K562 (cell line): ENCODE results near the gene ZNF462. TPM values are rescaled to one million over a fixed set of nuclear protein-coding genes. Genes with fewer than 3 reads are reported as not detected.

Source experiments
- ATAC-seq: fragments of 200-7000 bp; cut with Tn5 transposase; 3 replicates; pipeline ENCODE4 v1.9.1; 2020; ENCODE audit warnings: moderate library complexity
- BruUV-seq: library from RNA; stranded (reverse); fragments of 400-500 nt; replicated peaks from 2 replicates; lab custom pipeline; 2021; lab: Mats Ljungman, UMichigan
- CTCF ChIA-PET: fragments of 300-600 bp; formaldehyde crosslinking; extraction: SDS; loops from one replicate; lab custom pipeline; 2021; ENCODE audit warnings: low intra/inter-chr PET ratio; lab: Yijun Ruan, JAX
- POLR2A ChIA-PET: fragments of 300-600, 350-650 bp; sonication (Branson Sonifier 250); formaldehyde crosslinking; extraction: SDS; loops from one replicate; lab custom pipeline; 2021; ENCODE audit warnings: antibody characterized with exemption, inconsistent platforms; lab: Yijun Ruan, JAX
- DNase-seq, 4 experiments: peaks; one replicate each; pipeline versions ENCODE4 v3.0.0 to v3.0.0-alpha.2; 2011 to 2018; ENCODE audit warnings: low spot score in 3 of 4, mixed read lengths in 3 of 4; ENCODE audit errors: extremely low read depth in 1 of 4
- FAIRE-seq: peaks from 2 replicates; lab custom pipeline; 2011; peaks lifted over from hg19 to GRCh38; lab: Jason Lieb, UNC
- H2AFZ ChIP-seq: 2 replicates; pipeline ENCODE4 v1.6.0; 2011; ENCODE audit warnings: low read depth, low read length, control low read depth, inconsistent platforms
- H3K27ac ChIP-seq: fragments of 200-600 bp; 3 replicates; pipeline ENCODE4 v1.8.0; 2011; ENCODE audit warnings: low read depth, mild to moderate bottlenecking, control low read depth, inconsistent platforms, low read length, moderate library complexity, mixed read lengths; ENCODE audit errors: extremely low read depth
- H3K27me3 ChIP-seq, 2 experiments: fragments of 300-600 bp in 1 of 2; 2 replicates in 1 of 2; 3 replicates in 1 of 2; pipeline versions ENCODE4 v1.6.0 to v1.8.0; 2011; ENCODE audit warnings: inconsistent platforms in 2 of 2, low read length in 2 of 2, mild to moderate bottlenecking in 1 of 2, mixed read lengths in 1 of 2, moderate library complexity in 1 of 2; ENCODE audit not compliant: control insufficient read depth in 2 of 2, insufficient read depth in 2 of 2
- H3K36me3 ChIP-seq: fragments of 300-600 bp; 3 replicates; pipeline ENCODE4 v1.8.0; 2011; ENCODE audit warnings: mild to moderate bottlenecking, low read length, inconsistent platforms; ENCODE audit not compliant: control insufficient read depth, insufficient read depth
- H3K4me1 ChIP-seq, 2 experiments: fragments of 200-600 bp in 1 of 2; replicated peaks in 1 of 2; 2 replicates in 1 of 2; 3 replicates in 1 of 2; pipeline versions ENCODE4 v1.5.1 to v1.8.0; 2011; ENCODE audit warnings: inconsistent platforms in 2 of 2, low read length in 2 of 2, mild to moderate bottlenecking in 1 of 2, mixed read lengths in 1 of 2, moderate library complexity in 1 of 2; ENCODE audit not compliant: control insufficient read depth in 2 of 2, insufficient read depth in 2 of 2
- H3K4me2 ChIP-seq: 2 replicates; pipeline ENCODE4 v1.6.1; 2011; ENCODE audit warnings: low read length, control low read depth, inconsistent platforms, mixed read lengths; ENCODE audit not compliant: insufficient read depth
- H3K4me3 ChIP-seq: fragments of 200-600 bp; sonication (generic), shearing (Covaris generic); 2 replicates; pipeline ENCODE4 v1.5.1; 2016; ENCODE audit warnings: control low read depth, inconsistent platforms
- H3K79me2 ChIP-seq: fragments of 200-600 bp; 3 replicates; pipeline ENCODE4 v1.8.0; 2011; ENCODE audit warnings: low read length, inconsistent platforms; ENCODE audit not compliant: control insufficient read depth, insufficient read depth
- H3K9ac ChIP-seq, 2 experiments: 2 replicates each; pipeline versions ENCODE4 v1.6.0 to v1.6.1; 2011; ENCODE audit warnings: low read depth in 2 of 2, low read length in 2 of 2, control low read depth in 1 of 2, inconsistent platforms in 1 of 2, mild to moderate bottlenecking in 1 of 2, mixed read lengths in 1 of 2; ENCODE audit not compliant: insufficient read depth in 1 of 2
- H3K9me1 ChIP-seq: one replicate; pipeline ENCODE4 v1.6.0; 2011; ENCODE audit warnings: inconsistent platforms, mild to moderate bottlenecking, low read length, moderate library complexity; ENCODE audit not compliant: control insufficient read depth, insufficient read depth
- H3K9me3 ChIP-seq: replicated peaks from 2 replicates; pipeline ENCODE4 v1.5.1; 2011; ENCODE audit warnings: low read depth, low read length, inconsistent platforms; ENCODE audit not compliant: control insufficient read depth, insufficient read depth
- H4K20me1 ChIP-seq: replicated peaks from 2 replicates; pipeline ENCODE4 v1.6.1; 2011; ENCODE audit warnings: low read length, inconsistent platforms, mixed read lengths; ENCODE audit not compliant: control insufficient read depth, insufficient read depth
- ATF4 ChIP-seq: fragments of 450-650 bp; formaldehyde crosslinking; IDR thresholded peaks from 2 replicates; pipeline ENCODE4 v1.4.0; 2022; ENCODE audit warnings: mild to moderate bottlenecking, moderate library complexity
- E2F4 ChIP-seq: sonication (generic); formaldehyde crosslinking; IDR thresholded peaks from 2 replicates; pipeline ENCODE4 v1.8.0; 2022; ENCODE audit warnings: mild to moderate bottlenecking, low read depth, missing genetic modification reagents
- HMG20B ChIP-seq: fragments of 250-450 bp; sonication (Bioruptor Pico); IDR thresholded peaks from 2 replicates; pipeline ENCODE4 v1.5.0; 2021; ENCODE audit warnings: mild to moderate bottlenecking
- MAX ChIP-seq: sonication (generic); formaldehyde crosslinking; IDR thresholded peaks from 2 replicates; pipeline ENCODE4 v1.9.0; 2022; ENCODE audit warnings: mild to moderate bottlenecking, missing genetic modification reagents
- NFYB ChIP-seq: IDR thresholded peaks from 2 replicates; pipeline ENCODE4 v1.6.1; 2011; ENCODE audit warnings: mild to moderate bottlenecking, moderate library complexity; ENCODE audit not compliant: insufficient read length; ENCODE audit errors: extremely low read depth
- PHF8 ChIP-seq: fragments of 200-600 bp; sonication (generic); IDR thresholded peaks from 2 replicates; pipeline ENCODE4 v1.6.1; 2012; ENCODE audit warnings: mixed run types, mild to moderate bottlenecking, inconsistent platforms, low read length, moderate library complexity, borderline replicate concordance
- PML ChIP-seq: IDR thresholded peaks from 2 replicates; pipeline ENCODE4 v1.6.1; 2012; ENCODE audit warnings: low read length, inconsistent platforms
- ZNF121 ChIP-seq: sonication (generic); formaldehyde crosslinking; conservative IDR thresholded peaks from 2 replicates; pipeline ENCODE4 v1.8.0; 2022; ENCODE audit warnings: missing genetic modification reagents
- ZNF184 ChIP-seq: sonication (generic); formaldehyde crosslinking; IDR thresholded peaks from 2 replicates; pipeline ENCODE4 v1.5.0; 2020; ENCODE audit warnings: missing genetic modification reagents
- ZNF347 ChIP-seq: fragments of 450-650 bp; formaldehyde crosslinking; IDR thresholded peaks from 2 replicates; pipeline ENCODE4 v1.4.0; 2020; ENCODE audit warnings: low read depth, mild to moderate bottlenecking, moderate library complexity
- in situ Hi-C: fragments of 300-500 bp; cut with MboI; formaldehyde crosslinking; loops from 4 replicates; pipeline ENCODE4 v1.15.0; 2018; ENCODE audit warnings: inconsistent platforms, mixed read lengths
- intact Hi-C: fragments of 100-400 bp; cut with micrococcal nuclease; formaldehyde crosslinking; loops from 2 replicates; pipeline ENCODE4 v1.14.2; 2022
- polyA plus RNA-seq, 8 experiments: library from polyadenylated mRNA; depleted of rRNA in 4 of 8; stranded (reverse) in 5 of 8; unstranded in 3 of 8; fragments of >200 nt; fragmentation: Nextera tagmentation in 2 of 8; fragmentation: Illumina TruSeq in 1 of 8; extraction: Ambion mirVana in 2 of 8; extraction: Trizol in 1 of 8; gene quantifications; 2 replicates each; pipeline versions ENCODE4 v1.2.1 to v1.2.3, GENCODE V29; 2011 to 2014; ENCODE audit warnings: inconsistent platforms in 1 of 8, missing spikeins in 1 of 8
- total RNA-seq, 7 experiments: library from RNA; depleted of rRNA in 6 of 7; stranded (reverse); fragments of >200 nt in 6 of 7; fragmentation: Illumina TruSeq in 2 of 7; extraction: Trizol in 2 of 7; gene quantifications; 2 replicates each; pipeline versions ENCODE4 v1.2.1 to v1.2.3, GENCODE V29; 2011 to 2021; ENCODE audit warnings: low replicate concordance in 1 of 7

The ZNF462 gene
- total and polyA plus RNA-seq, 9 of the 15 experiments (the other 6 are each of a cell fraction or from before 2014, with no cell fraction given), result 0.20 TPM; not detected in 8

- H4K20me1 ChIP-seq, result no peaks in the 10 kb centered on the region
- H3K27me3 ChIP-seq, result no peaks in the 10 kb centered on the region
- H2AFZ ChIP-seq, result no peak overlapping the region
- H3K9ac ChIP-seq, result no peak overlapping the region
- H3K4me2 ChIP-seq, result no peak overlapping the region
- ChIA-PET CTCF (no interaction called here), POLR2A (no interaction called here)
- no TSS peak for BruUV-seq
- no peaks in the 10 kb centered on the region for H3K4me1 ChIP-seq
- DNase-seq (no peak), FAIRE-seq (no peak), ATAC-seq (no peak)
- no peaks in the 10 kb centered on the region for H3K9me1 ChIP-seq
- H3K9me3 ChIP-seq, result 0 out of 2 replicates have a peak, but pooled peaks cover 3% of the 10 kb centered on the region
- H3K27ac ChIP-seq, result no peak overlapping the region
- no peak overlapping the region for H3K4me3 ChIP-seq
- no peaks in the 10 kb centered on the region for H3K79me2 ChIP-seq
- TF ChIP-seq E2F4 (CRISPR knock-in tag), result no peak
- TF ChIP-seq ATF4 (CRISPR knock-in tag), result no peak
- no peak for TF ChIP-seq PHF8
- no peak for TF ChIP-seq PML
- TF ChIP-seq MAX (CRISPR knock-in tag), result no peak
- no peak for TF ChIP-seq ZNF347 (CRISPR knock-in tag)
- TF ChIP-seq NFYB, result no peak
- no peak for TF ChIP-seq HMG20B (CRISPR knock-in tag)
- no peak for TF ChIP-seq ZNF184 (CRISPR knock-in tag)
- no peak for TF ChIP-seq ZNF121 (CRISPR knock-in tag)
- in situ Hi-C loops, result no loop called here
- intact Hi-C loops, result no loop called here
- H3K36me3 ChIP-seq, result no peaks in the 10 kb centered on the region
These were observed 28.1 kb upstream of the ZNF462 start for GRCh38 chr9:106834888-106835287.
